Measurements from ENCODE around the gene SLC25A2. TPM values are rescaled to one million over a fixed set of nuclear protein-coding genes. Genes with fewer than 3 reads are reported as not detected.
"Not testable (repeated sequence)": the region's sequence is repeated elsewhere in the genome, so short reads cannot be mapped to it uniquely, and the experiment has no call there.

The SLC25A2 gene
- not detected for polyA plus RNA-seq (2012; ENCODE audit: missing spikeins)

DNA sequence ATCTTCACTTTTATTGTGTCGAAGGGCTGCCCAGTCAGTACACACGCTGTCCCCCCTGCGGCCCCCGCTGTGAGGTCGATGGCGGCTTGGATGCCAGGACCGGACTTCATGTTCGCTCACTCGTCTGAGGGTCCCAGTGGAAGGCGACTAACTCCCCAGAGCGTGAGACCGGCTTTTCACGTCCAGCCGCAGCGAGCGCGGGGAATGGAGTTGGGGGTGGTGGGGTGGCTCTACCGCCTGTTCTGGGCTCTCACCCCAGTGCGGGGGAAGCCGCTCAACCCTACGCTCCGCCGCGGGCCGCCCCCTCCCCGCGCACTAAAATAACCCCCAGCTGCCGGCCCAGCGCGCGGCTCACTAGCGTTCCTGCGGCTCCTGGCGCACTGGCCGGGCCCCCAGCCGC, at the start of gene SLC25A2:
TSS of gene SLC25A2 (minus strand) at position 294 of the 400 bp plus-strand sequence. CDS start at position 110, 184 bp downstream.
- no peak for DNase-seq (ENCODE audit: insufficient read length)
- no peak for FAIRE-seq
- TF ChIP-seq TAF1 (IDR thresholded peaks at IDR 0.05; ENCODE audit: borderline replicate concordance, low read depth, low read length) (no peak), POLR2A (IDR thresholded peaks at IDR 0.05; ENCODE audit: low read depth, low read length) (no peak), POLR2AphosphoS5 (IDR thresholded peaks at IDR 0.05; ENCODE audit: low read depth, low read length) (no peak)

DNA sequence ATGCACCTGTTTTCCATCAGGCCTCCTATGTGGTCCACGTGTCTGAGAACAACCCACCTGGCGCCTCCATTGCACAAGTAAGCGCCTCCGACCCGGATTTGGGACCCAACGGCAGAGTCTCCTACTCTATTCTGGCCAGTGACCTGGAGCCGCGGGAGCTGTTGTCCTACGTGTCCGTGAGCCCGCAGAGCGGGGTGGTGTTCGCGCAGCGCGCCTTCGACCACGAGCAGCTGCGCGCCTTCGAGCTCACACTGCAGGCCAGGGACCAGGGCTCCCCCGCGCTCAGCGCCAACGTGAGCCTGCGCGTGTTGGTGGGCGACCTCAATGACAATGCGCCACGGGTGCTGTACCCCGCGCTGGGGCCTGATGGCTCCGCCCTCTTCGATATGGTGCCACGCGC, 47.7 kb upstream of the SLC25A2 start:
- FAIRE-seq = no peak
- DNase-seq (ENCODE audit: insufficient read length) = no peak
- TF ChIP-seq POLR2AphosphoS5 (IDR thresholded peaks at IDR 0.05; ENCODE audit: low read depth, low read length) (no peak), TAF1 (IDR thresholded peaks at IDR 0.05; ENCODE audit: borderline replicate concordance, low read depth, low read length) (no peak), POLR2A (IDR thresholded peaks at IDR 0.05; ENCODE audit: low read depth, low read length) (no peak)

DNA sequence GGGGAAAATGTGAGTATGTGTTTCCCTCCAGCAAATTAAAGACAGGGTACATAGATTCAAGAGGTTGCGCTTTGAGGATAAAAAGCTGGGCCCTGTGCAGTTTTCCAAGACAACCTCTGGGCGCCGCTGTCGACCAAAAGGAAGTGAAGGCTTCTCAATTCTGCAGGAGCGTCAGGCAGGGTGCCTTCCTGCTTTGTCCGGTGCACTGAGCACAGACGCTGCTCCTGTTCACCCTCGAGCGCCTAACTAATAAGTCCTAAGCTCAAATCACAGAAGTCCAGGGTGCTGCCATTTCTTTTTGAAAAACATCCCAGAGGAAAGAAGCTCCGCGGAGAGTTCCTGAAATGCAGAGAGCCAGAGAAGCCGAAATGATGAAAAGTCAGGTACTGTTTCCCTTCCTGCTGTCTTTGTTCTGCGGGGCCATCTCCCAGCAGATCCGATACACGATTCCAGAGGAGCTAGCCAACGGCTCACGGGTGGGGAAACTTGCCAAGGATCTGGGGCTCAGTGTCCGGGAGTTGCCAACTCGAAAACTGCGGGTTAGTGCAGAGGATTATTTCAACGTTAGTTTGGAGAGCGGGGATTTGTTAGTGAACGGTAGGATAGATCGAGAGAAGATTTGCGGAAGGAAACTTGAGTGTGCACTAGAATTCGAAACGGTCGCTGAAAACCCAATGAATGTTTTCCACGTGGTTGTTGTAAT, 46.2 kb upstream of the SLC25A2 start, which contains the start of gene PCDHGB1:
TSS of gene PCDHGB1 (plus strand) at position 183 of the 703 bp plus-strand sequence. CDS start at position 345, 162 bp downstream.
- DNase-seq (ENCODE audit: insufficient read length) = no peak
- no peak for FAIRE-seq
- TF ChIP-seq TAF1 (IDR thresholded peaks at IDR 0.05; ENCODE audit: borderline replicate concordance, low read depth, low read length) = no peak
- no peak for TF ChIP-seq POLR2AphosphoS5 (IDR thresholded peaks at IDR 0.05; ENCODE audit: low read depth, low read length)
- TF ChIP-seq POLR2A (IDR thresholded peaks at IDR 0.05; ENCODE audit: low read depth, low read length) = no peak

DNA sequence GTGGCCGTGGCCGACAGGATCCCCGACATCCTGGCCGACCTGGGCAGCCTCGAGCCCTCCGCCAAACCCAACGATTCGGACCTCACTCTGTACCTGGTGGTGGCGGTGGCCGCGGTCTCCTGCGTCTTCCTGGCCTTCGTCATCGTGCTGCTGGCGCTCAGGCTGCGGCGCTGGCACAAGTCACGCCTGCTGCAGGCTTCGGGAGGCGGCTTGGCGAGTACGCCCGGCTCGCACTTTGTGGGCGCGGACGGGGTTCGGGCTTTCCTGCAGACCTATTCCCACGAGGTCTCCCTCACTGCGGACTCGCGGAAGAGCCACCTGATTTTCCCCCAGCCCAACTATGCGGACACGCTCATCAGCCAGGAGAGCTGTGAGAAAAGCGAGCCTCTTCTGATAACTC, 42.2 kb upstream of the SLC25A2 start:
- FAIRE-seq = not testable (repeated sequence)

DNA sequence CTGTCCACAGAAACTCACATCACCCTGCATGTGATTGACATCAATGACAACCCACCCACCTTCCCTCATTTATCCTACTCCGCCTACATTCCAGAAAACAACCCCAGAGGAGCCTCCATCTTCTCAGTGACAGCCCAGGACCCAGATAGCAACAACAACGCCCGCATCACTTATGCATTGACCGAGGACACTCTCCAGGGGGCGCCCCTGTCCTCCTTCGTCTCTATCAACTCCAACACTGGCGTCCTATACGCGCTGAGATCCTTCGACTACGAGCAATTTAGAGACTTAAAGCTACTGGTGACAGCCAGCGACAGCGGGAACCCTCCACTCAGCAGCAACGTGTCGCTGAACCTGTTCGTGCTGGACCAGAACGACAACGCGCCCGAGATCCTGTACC, 41.5 kb upstream of the SLC25A2 start:
- FAIRE-seq (no peak), DNase-seq (ENCODE audit: insufficient read length) (no peak)

More for the DNA sequence above, 42.2 kb upstream of the SLC25A2 start:
- not testable (repeated sequence) for DNase-seq (ENCODE audit: insufficient read length)

DNA sequence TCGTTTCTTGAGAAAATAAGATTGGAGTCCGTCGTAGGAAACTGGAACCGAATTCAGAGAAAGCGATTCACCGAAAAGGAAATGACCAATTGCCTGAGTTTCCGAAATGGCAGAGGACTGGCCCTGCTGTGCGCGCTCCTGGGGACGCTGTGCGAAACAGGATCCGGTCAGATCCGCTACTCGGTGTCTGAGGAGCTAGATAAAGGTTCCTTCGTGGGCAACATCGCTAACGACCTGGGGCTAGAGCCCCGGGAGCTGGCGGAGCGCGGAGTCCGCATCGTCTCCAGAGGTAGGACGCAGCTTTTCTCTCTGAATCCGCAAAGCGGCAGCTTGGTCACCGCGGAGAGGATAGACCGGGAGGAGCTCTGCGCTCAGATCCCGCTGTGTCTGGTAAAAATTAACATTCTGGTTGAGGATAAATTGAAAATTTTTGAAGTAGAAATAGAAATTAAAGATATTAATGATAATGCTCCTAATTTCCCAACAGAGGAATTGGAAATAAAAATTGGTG, 40.2 kb upstream of the SLC25A2 start:
- FAIRE-seq = no peak
- TF ChIP-seq TAF1 (IDR thresholded peaks at IDR 0.05; ENCODE audit: borderline replicate concordance, low read depth, low read length) (no peak), POLR2A (IDR thresholded peaks at IDR 0.05; ENCODE audit: low read depth, low read length) (no peak), POLR2AphosphoS5 (IDR thresholded peaks at IDR 0.05; ENCODE audit: low read depth, low read length) (no peak)
- DNase-seq (ENCODE audit: insufficient read length) = no peak

More for the DNA sequence above, 41.5 kb upstream of the SLC25A2 start:
- no peak for TF ChIP-seq POLR2AphosphoS5 (IDR thresholded peaks at IDR 0.05; ENCODE audit: low read depth, low read length)
- no peak for TF ChIP-seq TAF1 (IDR thresholded peaks at IDR 0.05; ENCODE audit: borderline replicate concordance, low read depth, low read length)
- TF ChIP-seq POLR2A (IDR thresholded peaks at IDR 0.05; ENCODE audit: low read depth, low read length) = no peak

DNA sequence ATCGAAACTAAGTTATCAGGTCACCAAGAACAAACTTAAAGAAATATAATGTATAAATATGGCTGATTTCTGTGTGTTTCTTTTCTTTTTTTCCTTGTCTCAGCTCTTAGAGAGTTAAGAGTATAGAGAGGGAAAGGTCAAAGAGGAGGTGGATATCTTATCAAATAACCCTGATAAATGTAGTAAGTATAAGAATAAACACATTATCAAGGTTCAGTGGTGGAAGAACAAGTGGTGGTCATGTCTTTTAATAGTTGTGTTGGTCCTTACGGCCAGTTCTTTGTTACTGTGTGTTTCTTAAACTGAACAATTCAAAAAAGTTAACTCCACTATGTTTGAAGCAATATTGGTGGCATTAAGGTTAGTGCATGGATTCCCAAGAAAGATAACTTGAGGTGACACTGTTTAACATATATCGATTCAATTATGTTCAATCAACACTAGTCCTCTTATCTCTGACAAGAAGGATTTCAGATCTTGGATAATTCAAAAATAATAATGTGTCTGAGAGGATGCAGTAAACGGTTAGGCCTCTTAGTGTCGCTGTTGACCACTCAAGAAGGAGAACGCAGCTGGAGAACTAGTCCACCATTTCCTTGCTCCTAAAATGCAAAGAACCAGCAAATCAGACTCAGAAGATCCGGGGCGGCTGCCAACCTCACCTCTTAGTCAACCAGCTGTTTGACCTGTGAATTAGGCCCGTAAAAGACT, 39.5 kb upstream of the SLC25A2 start, which contains the start of gene PCDHGA3:
TSS of gene PCDHGA3 (plus strand) at position 588 of the 711 bp plus-strand sequence. CDS start 205 bp downstream, outside the sequence.
- TF ChIP-seq TAF1 (IDR thresholded peaks at IDR 0.05; ENCODE audit: borderline replicate concordance, low read depth, low read length) (no peak), POLR2AphosphoS5 (IDR thresholded peaks at IDR 0.05; ENCODE audit: low read depth, low read length) (no peak), POLR2A (IDR thresholded peaks at IDR 0.05; ENCODE audit: low read depth, low read length) (no peak)
- FAIRE-seq (no peak), DNase-seq (ENCODE audit: insufficient read length) (no peak)

DNA sequence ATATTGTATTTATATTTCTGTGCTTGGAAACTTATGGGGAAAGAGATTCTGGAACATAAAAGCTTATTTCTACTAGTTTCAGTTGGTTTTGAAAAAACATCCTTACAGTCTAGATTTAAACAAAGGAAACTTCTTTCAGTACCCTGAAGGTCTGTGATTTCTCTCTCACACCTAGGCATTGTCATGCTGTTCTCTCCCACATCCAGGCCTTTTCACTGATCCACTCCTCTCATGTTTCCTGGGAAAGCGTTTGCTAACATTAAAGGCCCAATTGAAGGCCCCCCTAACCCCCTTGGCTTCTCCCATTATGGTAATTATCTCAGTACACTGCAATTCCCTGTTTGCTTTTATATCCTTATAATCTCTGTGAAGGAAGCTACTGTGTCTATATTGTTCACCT, 38.9 kb upstream of the SLC25A2 start:
- DNase-seq (ENCODE audit: insufficient read length) = no peak
- TF ChIP-seq TAF1 (IDR thresholded peaks at IDR 0.05; ENCODE audit: borderline replicate concordance, low read depth, low read length) (no peak), POLR2AphosphoS5 (IDR thresholded peaks at IDR 0.05; ENCODE audit: low read depth, low read length) (no peak), POLR2A (IDR thresholded peaks at IDR 0.05; ENCODE audit: low read depth, low read length) (no peak)
- no peak for FAIRE-seq

DNA sequence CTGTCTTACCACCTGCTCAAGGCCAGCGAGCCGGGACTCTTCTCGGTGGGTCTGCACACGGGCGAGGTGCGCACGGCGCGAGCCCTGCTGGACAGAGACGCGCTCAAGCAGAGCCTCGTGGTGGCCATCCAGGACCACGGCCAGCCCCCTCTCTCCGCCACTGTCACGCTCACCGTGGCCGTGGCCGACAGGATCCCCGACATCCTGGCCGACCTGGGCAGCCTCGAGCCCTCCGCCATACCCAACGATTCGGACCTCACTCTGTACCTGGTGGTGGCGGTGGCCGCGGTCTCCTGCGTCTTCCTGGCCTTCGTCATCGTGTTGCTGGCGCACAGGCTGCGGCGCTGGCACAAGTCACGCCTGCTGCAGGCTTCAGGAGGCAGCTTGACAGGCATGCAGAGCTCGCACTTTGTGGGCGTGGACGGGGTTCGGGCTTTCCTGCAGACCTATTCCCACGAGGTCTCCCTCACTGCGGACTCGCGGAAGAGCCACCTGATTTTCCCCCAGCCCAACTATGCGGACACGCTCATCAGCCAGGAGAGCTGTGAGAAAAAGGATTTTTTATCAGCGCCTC, 37.0 kb upstream of the SLC25A2 start:
- DNase-seq (ENCODE audit: insufficient read length); FAIRE-seq: not testable (repeated sequence)

DNA sequence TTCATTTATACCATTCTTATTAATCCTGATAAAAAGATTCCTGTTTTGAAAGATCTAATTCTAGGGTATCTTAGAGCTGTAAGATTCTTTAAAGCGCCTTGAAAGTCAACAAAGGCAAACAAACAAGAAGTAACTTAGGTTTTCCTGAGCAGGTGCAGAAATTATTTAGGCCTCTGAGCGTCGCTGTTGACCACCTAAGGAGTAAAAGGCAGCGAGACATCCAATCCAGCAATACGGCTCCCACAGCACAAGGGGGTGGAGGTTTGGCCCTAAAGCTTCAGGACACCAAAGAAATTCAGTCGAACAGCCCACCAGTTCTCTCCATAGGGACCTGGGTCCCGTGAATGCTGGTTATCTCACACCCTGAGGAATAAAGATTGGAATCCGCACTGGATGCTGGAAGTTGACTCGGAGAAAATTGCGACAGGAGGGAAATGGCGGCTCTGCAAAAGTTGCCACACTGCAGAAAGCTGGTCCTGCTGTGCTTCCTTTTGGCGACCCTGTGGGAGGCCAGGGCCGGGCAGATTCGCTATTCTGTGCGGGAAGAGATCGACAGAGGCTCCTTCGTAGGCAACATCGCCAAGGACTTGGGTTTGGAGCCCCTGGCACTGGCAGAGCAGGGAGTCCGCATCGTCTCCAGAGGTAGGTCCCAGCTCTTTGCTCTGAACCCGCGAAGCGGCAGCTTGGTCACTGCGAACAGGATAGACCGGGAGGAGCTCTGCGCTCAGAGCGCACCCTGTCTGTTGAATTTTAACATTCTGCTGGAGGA, 34.9 kb upstream of the SLC25A2 start, which contains the start of gene PCDHGA2:
TSS of gene PCDHGA2 (plus strand) at position 223 of the 769 bp plus-strand sequence.
- TF ChIP-seq POLR2A (IDR thresholded peaks at IDR 0.05; ENCODE audit: low read depth, low read length) = no peak
- no peak for TF ChIP-seq TAF1 (IDR thresholded peaks at IDR 0.05; ENCODE audit: borderline replicate concordance, low read depth, low read length)
- no peak for TF ChIP-seq POLR2AphosphoS5 (IDR thresholded peaks at IDR 0.05; ENCODE audit: low read depth, low read length)

DNA sequence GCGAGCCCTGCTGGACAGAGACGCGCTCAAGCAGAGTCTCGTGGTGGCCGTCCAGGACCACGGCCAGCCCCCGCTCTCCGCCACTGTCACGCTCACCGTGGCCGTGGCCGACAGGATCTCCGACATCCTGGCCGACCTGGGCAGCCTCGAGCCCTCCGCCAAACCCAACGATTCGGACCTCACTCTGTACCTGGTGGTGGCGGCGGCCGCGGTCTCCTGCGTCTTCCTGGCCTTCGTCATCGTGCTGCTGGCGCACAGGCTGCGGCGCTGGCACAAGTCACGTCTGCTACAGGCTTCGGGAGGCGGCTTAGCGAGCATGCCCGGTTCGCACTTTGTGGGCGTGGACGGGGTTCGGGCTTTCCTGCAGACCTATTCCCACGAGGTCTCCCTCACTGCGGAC, 28.7 kb upstream of the SLC25A2 start:
- not testable (repeated sequence) for FAIRE-seq; DNase-seq (ENCODE audit: insufficient read length)

More for the DNA sequence above, 34.9 kb upstream of the SLC25A2 start, which contains the start of gene PCDHGA2:
- FAIRE-seq = no peak
- no peak for DNase-seq (ENCODE audit: insufficient read length)

Measured in GM12892 (cell line).